Measurements from ENCODE around the gene NUP188.
"Not testable (repeated sequence)": the region's sequence is repeated elsewhere in the genome, so short reads cannot be mapped to it uniquely, and the experiment has no call there.

NUP188 gene

GRCh38 chr9:128946571-128947276 lies 775 bp upstream of the NUP188 start:
- no peak for DNase-seq

- no peak for DNase-seq
Measured at GRCh38 chr9:128947277-128947526, 297 bp upstream of the NUP188 start.

- not testable (repeated sequence) for DNase-seq
Measured at GRCh38 chr9:128961403-128961802, 13.9 kb downstream of the NUP188 start.

GRCh38 chr9:128969491-128969890 lies 22.0 kb downstream of the NUP188 start:
- DNase-seq, result no peak

- peak; percentile 24 for DNase-seq
Measured at GRCh38 chr9:128972956-128973355, 25.5 kb downstream of the NUP188 start.

- DNase-seq, result no peak
Measured at GRCh38 chr9:128979111-128979510, 31.6 kb downstream of the NUP188 start.

GRCh38 chr9:128983536-128983935 lies 36.0 kb downstream of the NUP188 start:
- DNase-seq, result no peak

- DNase-seq, result no peak
Measured at GRCh38 chr9:128986671-128987070, 39.2 kb downstream of the NUP188 start.

- DNase-seq, result peak; percentile 36
Measured at GRCh38 chr9:128987805-128988204, 40.3 kb downstream of the NUP188 start.

- no peak for DNase-seq
Measured at GRCh38 chr9:128992995-128993394, 45.5 kb downstream of the NUP188 start.

GRCh38 chr9:128995791-128996190 lies 48.3 kb downstream of the NUP188 start:
- DNase-seq, result no peak

- no peak for DNase-seq
Measured at GRCh38 chr9:128998462-128998861, 51.0 kb downstream of the NUP188 start.

GRCh38 chr9:128999581-129000206 lies 52.2 kb downstream of the NUP188 start:
- no peak for DNase-seq

GRCh38 chr9:129001504-129002325 lies 54.2 kb downstream of the NUP188 start:
- DNase-seq, result no peak

GRCh38 chr9:129002992-129003391 lies 55.5 kb downstream of the NUP188 start:
- no peak for DNase-seq

- not testable (repeated sequence) for DNase-seq
Measured at GRCh38 chr9:129004173-129004572, 56.7 kb downstream of the NUP188 start.

- no peak for DNase-seq
Measured at GRCh38 chr9:129005336-129005997, 58.0 kb downstream of the NUP188 start.

- DNase-seq, result peak; percentile 63
Measured at GRCh38 chr9:129006328-129007034, 59.0 kb downstream of the NUP188 start.

GRCh38 chr9:129007035-129007765 lies 59.7 kb downstream of the NUP188 start:
- DNase-seq, result no peak

- no peak for DNase-seq
Measured at GRCh38 chr9:129007766-129008468, 60.4 kb downstream of the NUP188 start.

GRCh38 chr9:129008469-129008965 lies 61.0 kb downstream of the NUP188 start:
- no peak for DNase-seq

All from amniotic stem cell (primary cell).